ENCODE results near the gene NEURL1B. TPM values are rescaled to one million over a fixed set of nuclear protein-coding genes. Genes with fewer than 3 reads are reported as not detected.
"Not testable (repeated sequence)": the region's sequence is repeated elsewhere in the genome, so short reads cannot be mapped to it uniquely, and the experiment has no call there.

NEURL1B gene
- total and polyA plus RNA-seq, 2 donors: 4.7 to 5.3 TPM

- Histone ChIP-seq H3K27me3 (ENCODE audit: control insufficient read depth in 2 of 2, insufficient read depth in 1 of 2, low read length in 1 of 2) (no peaks in the 10 kb centered on the region), H3K4me1 (ENCODE audit: control insufficient read depth in 2 of 2, insufficient read depth in 2 of 2, low read length in 2 of 2) (no peaks in the 10 kb centered on the region), H3K9me3 (ENCODE audit: control insufficient read depth in 2 of 2, insufficient read depth in 1 of 2, low read length in 1 of 2) (no peaks in the 10 kb centered on the region), H3K4me3 (ENCODE audit: low read length in 2 of 2) (no peak overlapping the region), H3K36me3 (ENCODE audit: control insufficient read depth in 2 of 2, insufficient read depth in 2 of 2, low read length in 1 of 2) (no peaks in the 10 kb centered on the region), H3K27ac (ENCODE audit: low read depth in 1 of 2, low read length in 1 of 2) (no peak overlapping the region)
- no peak for DNase-seq (ENCODE audit: low read depth in 6 of 9, low spot score in 9 of 9)
- WGBS: 90% methylated on average over 14 of the region's 14 CpGs
Observed at GRCh38 chr5:172595596-172596455, 45.2 kb upstream of the NEURL1B start.

GRCh38 chr5:172596638-172597231, 44.3 kb upstream of the NEURL1B start:
- 95% methylated on average over 7 of the region's 7 CpGs for WGBS

GRCh38 chr5:172597755-172598155, 43.3 kb upstream of the NEURL1B start:
- no peak overlapping the region for H3K27ac ChIP-seq (ENCODE audit: low read depth in 1 of 2, low read length in 1 of 2)
- no peak overlapping the region for H3K4me3 ChIP-seq (ENCODE audit: low read length in 2 of 2)
- no peaks in the 10 kb centered on the region for H3K4me1 ChIP-seq (ENCODE audit: control insufficient read depth in 2 of 2, insufficient read depth in 2 of 2, low read length in 2 of 2)
- H3K36me3 ChIP-seq (ENCODE audit: control insufficient read depth in 2 of 2, insufficient read depth in 2 of 2, low read length in 1 of 2): no peaks in the 10 kb centered on the region
- 98% methylated on average over 14 of the region's 14 CpGs for WGBS
- no peaks in the 10 kb centered on the region for H3K9me3 ChIP-seq (ENCODE audit: control insufficient read depth in 2 of 2, insufficient read depth in 1 of 2, low read length in 1 of 2)
- no peak for DNase-seq (ENCODE audit: low read depth in 6 of 9, low spot score in 9 of 9)
- peaks cover 0 to 2% of the 10 kb centered on the region in 2 donors for H3K27me3 ChIP-seq (ENCODE audit: control insufficient read depth in 2 of 2, insufficient read depth in 1 of 2, low read length in 1 of 2)

More at GRCh38 chr5:172596638-172597231, 44.3 kb upstream of the NEURL1B start:
- DNase-seq (ENCODE audit: low read depth in 6 of 9, low spot score in 9 of 9): no peak
- Histone ChIP-seq H3K27ac (ENCODE audit: low read depth in 1 of 2, low read length in 1 of 2) (no peak overlapping the region), H3K4me1 (ENCODE audit: control insufficient read depth in 2 of 2, insufficient read depth in 2 of 2, low read length in 2 of 2) (no peaks in the 10 kb centered on the region), H3K27me3 (ENCODE audit: control insufficient read depth in 2 of 2, insufficient read depth in 1 of 2, low read length in 1 of 2) (no peaks in the 10 kb centered on the region), H3K9me3 (ENCODE audit: control insufficient read depth in 2 of 2, insufficient read depth in 1 of 2, low read length in 1 of 2) (no peaks in the 10 kb centered on the region), H3K4me3 (ENCODE audit: low read length in 2 of 2) (no peak overlapping the region), H3K36me3 (ENCODE audit: control insufficient read depth in 2 of 2, insufficient read depth in 2 of 2, low read length in 1 of 2) (no peaks in the 10 kb centered on the region)

- no peak for DNase-seq (ENCODE audit: low read depth in 6 of 9, low spot score in 9 of 9)
- Histone ChIP-seq H3K4me1 (ENCODE audit: control insufficient read depth in 2 of 2, insufficient read depth in 2 of 2, low read length in 2 of 2) (no peaks in the 10 kb centered on the region), H3K27me3 (ENCODE audit: control insufficient read depth in 2 of 2, insufficient read depth in 1 of 2, low read length in 1 of 2) (peaks cover 0 to 4% of the 10 kb centered on the region in 2 donors), H3K4me3 (ENCODE audit: low read length in 2 of 2) (no peak overlapping the region), H3K36me3 (ENCODE audit: control insufficient read depth in 2 of 2, insufficient read depth in 2 of 2, low read length in 1 of 2) (no peaks in the 10 kb centered on the region), H3K27ac (ENCODE audit: low read depth in 1 of 2, low read length in 1 of 2) (no peak overlapping the region), H3K9me3 (ENCODE audit: control insufficient read depth in 2 of 2, insufficient read depth in 1 of 2, low read length in 1 of 2) (no peaks in the 10 kb centered on the region)
- 91% methylated on average over 18 of the region's 18 CpGs for WGBS
Observed at GRCh38 chr5:172598251-172599203, 42.5 kb upstream of the NEURL1B start.

DNA sequence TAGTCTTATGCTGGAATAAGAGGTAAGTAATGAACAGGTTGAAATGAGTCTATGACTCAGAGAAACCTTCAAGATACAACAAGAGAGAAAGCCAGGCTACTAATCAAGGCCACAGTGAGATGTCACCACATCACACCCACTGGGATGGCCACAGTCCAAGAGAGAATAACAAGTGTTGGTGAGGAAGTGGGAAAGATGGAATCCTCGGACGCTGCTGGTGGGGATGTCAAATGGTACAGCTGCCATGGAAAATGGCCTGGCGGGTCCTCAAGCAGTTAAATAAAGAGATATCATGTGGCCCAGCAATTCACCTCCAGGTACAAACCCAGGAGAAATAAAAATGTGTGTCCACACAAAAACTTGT, 41.9 kb upstream of the NEURL1B start:
- no peaks in the 10 kb centered on the region for H3K9me3 ChIP-seq (ENCODE audit: control insufficient read depth in 2 of 2, insufficient read depth in 1 of 2, low read length in 1 of 2)
- WGBS: 94% methylated on average over 3 of the region's 3 CpGs
- H3K36me3 ChIP-seq (ENCODE audit: control insufficient read depth in 2 of 2, insufficient read depth in 2 of 2, low read length in 1 of 2): no peaks in the 10 kb centered on the region
- H3K4me3 ChIP-seq (ENCODE audit: low read length in 2 of 2): no peak overlapping the region
- no peaks in the 10 kb centered on the region for H3K4me1 ChIP-seq (ENCODE audit: control insufficient read depth in 2 of 2, insufficient read depth in 2 of 2, low read length in 2 of 2)
- no peak for DNase-seq (ENCODE audit: low read depth in 6 of 9, low spot score in 9 of 9)
- H3K27me3 ChIP-seq (ENCODE audit: control insufficient read depth in 2 of 2, insufficient read depth in 1 of 2, low read length in 1 of 2): peaks cover 0 to 4% of the 10 kb centered on the region in 2 donors
- no peak overlapping the region for H3K27ac ChIP-seq (ENCODE audit: low read depth in 1 of 2, low read length in 1 of 2)

- H3K36me3 ChIP-seq (ENCODE audit: control insufficient read depth in 2 of 2, insufficient read depth in 2 of 2, low read length in 1 of 2): no peaks in the 10 kb centered on the region
- no peak for DNase-seq (ENCODE audit: low read depth in 6 of 9, low spot score in 9 of 9)
- H3K9me3 ChIP-seq (ENCODE audit: control insufficient read depth in 2 of 2, insufficient read depth in 1 of 2, low read length in 1 of 2): no peaks in the 10 kb centered on the region
- WGBS: 96% methylated on average over 3 of the region's 3 CpGs
- H3K4me3 ChIP-seq (ENCODE audit: low read length in 2 of 2): no peak overlapping the region
- peaks cover 0 to 4% of the 10 kb centered on the region in 2 donors for H3K27me3 ChIP-seq (ENCODE audit: control insufficient read depth in 2 of 2, insufficient read depth in 1 of 2, low read length in 1 of 2)
- no peaks in the 10 kb centered on the region for H3K4me1 ChIP-seq (ENCODE audit: control insufficient read depth in 2 of 2, insufficient read depth in 2 of 2, low read length in 2 of 2)
- no peak overlapping the region for H3K27ac ChIP-seq (ENCODE audit: low read depth in 1 of 2, low read length in 1 of 2)
Observed at GRCh38 chr5:172600571-172600970, 40.5 kb upstream of the NEURL1B start.

DNA sequence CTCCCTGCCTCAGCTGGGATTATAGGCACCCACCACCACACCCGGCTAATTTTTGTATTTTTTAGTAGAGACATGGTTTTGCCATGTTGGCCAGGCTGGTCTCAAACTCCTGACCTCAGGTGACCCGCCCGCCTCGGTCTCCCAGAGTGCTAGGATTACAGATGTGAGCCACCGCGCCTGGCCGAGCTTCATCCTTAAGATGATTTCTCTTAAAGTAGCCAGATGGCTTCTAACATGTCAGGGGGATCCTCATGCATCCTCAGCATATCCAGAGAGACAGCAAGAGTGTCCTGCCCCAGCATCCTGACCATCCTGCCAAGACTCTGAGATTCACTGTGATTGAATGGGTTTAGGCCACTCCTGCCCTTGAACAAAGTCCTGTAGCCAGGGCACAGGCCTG, 39.5 kb upstream of the NEURL1B start:
- not testable (repeated sequence) for H3K27ac ChIP-seq (ENCODE audit: low read depth in 1 of 2, low read length in 1 of 2); H3K9me3 ChIP-seq (ENCODE audit: control insufficient read depth in 2 of 2, insufficient read depth in 1 of 2, low read length in 1 of 2); H3K4me1 ChIP-seq (ENCODE audit: control insufficient read depth in 2 of 2, insufficient read depth in 2 of 2, low read length in 2 of 2); H3K27me3 ChIP-seq (ENCODE audit: control insufficient read depth in 2 of 2, insufficient read depth in 1 of 2, low read length in 1 of 2); H3K4me3 ChIP-seq (ENCODE audit: low read length in 2 of 2); DNase-seq (ENCODE audit: low read depth in 6 of 9, low spot score in 9 of 9); H3K36me3 ChIP-seq (ENCODE audit: control insufficient read depth in 2 of 2, insufficient read depth in 2 of 2, low read length in 1 of 2)
- WGBS: 90% methylated on average over 7 of the region's 7 CpGs

DNA sequence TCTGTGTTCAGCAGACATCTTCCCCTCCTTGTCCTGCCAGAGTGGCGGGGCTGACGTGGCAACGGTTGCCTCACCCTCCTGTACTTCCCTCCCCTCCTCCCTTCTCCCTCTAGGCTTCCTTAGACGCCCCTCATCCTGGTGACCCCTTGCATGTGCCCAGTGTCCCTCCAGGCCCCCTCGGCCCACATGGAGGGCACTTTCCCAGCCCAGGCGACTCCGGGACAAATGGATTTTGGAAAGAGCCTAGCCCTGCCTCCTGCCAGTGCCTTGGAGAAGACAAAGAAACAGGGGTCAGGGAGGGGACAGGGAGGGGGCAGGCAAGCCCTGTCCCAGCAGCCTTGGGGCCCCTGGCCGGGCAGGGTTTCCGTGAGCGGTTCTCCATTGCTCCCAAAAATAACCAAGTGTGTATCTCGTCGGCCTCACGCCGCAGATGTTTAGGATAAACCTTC, 38.3 kb upstream of the NEURL1B start:
- H3K4me1 ChIP-seq (ENCODE audit: control insufficient read depth in 2 of 2, insufficient read depth in 2 of 2, low read length in 2 of 2): no peaks in the 10 kb centered on the region
- H3K9me3 ChIP-seq (ENCODE audit: control insufficient read depth in 2 of 2, insufficient read depth in 1 of 2, low read length in 1 of 2): no peaks in the 10 kb centered on the region
- no peaks in the 10 kb centered on the region for H3K36me3 ChIP-seq (ENCODE audit: control insufficient read depth in 2 of 2, insufficient read depth in 2 of 2, low read length in 1 of 2)
- no peak overlapping the region for H3K27ac ChIP-seq (ENCODE audit: low read depth in 1 of 2, low read length in 1 of 2)
- no peak overlapping the region for H3K4me3 ChIP-seq (ENCODE audit: low read length in 2 of 2)
- 89% methylated on average over 14 of the region's 14 CpGs for WGBS
- peaks cover 0 to 4% of the 10 kb centered on the region in 2 donors for H3K27me3 ChIP-seq (ENCODE audit: control insufficient read depth in 2 of 2, insufficient read depth in 1 of 2, low read length in 1 of 2)
- DNase-seq (ENCODE audit: low read depth in 6 of 9, low spot score in 9 of 9): no peak
